Sigmoid colon (tissue), 7 donors: ENCODE measurements around the gene ARHGAP40. TPM values are rescaled to one million over a fixed set of nuclear protein-coding genes. Genes with fewer than 3 reads are reported as not detected.

ENCODE experiments used
- DNase-seq: peaks from one replicate; pipeline ENCODE4 v3.0.0-alpha.2; 2019
- H3K27ac ChIP-seq, 4 donors: fragments of 200-600 bp; sonication (generic); one replicate each; pipeline ENCODE4 v1.5.1; 2016 to 2019; ENCODE audit warnings: mild to moderate bottlenecking in 1 of 4
- H3K27me3 ChIP-seq, 3 donors: fragments of 200-600 bp; sonication (generic); one replicate each; pipeline ENCODE4 v1.5.1; 2019; ENCODE audit warnings: mild to moderate bottlenecking in 1 of 3
- H3K36me3 ChIP-seq, 4 donors: fragments of 200-600 bp; sonication (generic); one replicate each; pipeline ENCODE4 v1.5.1; 2016 to 2019
- H3K4me1 ChIP-seq, 4 donors: fragments of 200-600 bp; sonication (generic); one replicate each; pipeline ENCODE4 v1.5.1; 2017 to 2019
- H3K4me3 ChIP-seq, 4 donors: fragments of 200-600 bp; sonication (generic); one replicate each; pipeline ENCODE4 v1.5.1; 2017 to 2019; ENCODE audit warnings: mild to moderate bottlenecking in 2 of 4, moderate library complexity in 1 of 4
- H3K9me3 ChIP-seq, 4 donors: fragments of 200-600 bp in 3 of 4; sonication (generic) in 3 of 4; one replicate each; pipeline versions ENCODE4 v1.5.1 to v1.6.1; 2013 to 2019
- EP300 ChIP-seq, 4 donors: sonication (generic); formaldehyde crosslinking; IDR thresholded peaks; one replicate each; pipeline ENCODE4 v1.6.1; 2017; ENCODE audit warnings: antibody characterized with exemption in 4 of 4
- POLR2A ChIP-seq, 2 donors: fragments of 450-650 bp; IDR thresholded peaks; one replicate each; pipeline ENCODE4 v1.6.1; 2016; ENCODE audit warnings: antibody characterized with exemption in 2 of 2, mild to moderate bottlenecking in 2 of 2, moderate library complexity in 2 of 2
- POLR2AphosphoS5 ChIP-seq, 4 donors: sonication (generic); formaldehyde crosslinking; IDR thresholded peaks; one replicate each; pipeline ENCODE4 v1.6.1; 2017; ENCODE audit warnings: antibody characterized with exemption in 4 of 4
- WGBS, 2 donors: extraction: QIAGEN DNeasy Blood & Tissue Kit; methylation state at CpG; one replicate each; pipeline ENCODE4 v1.1.7; 2013; 5-methylcytosine and 5-hydroxymethylcytosine counted together
- intact Hi-C: fragments of 100-400 bp; cut with DNase I; formaldehyde crosslinking; loops from one replicate; pipeline ENCODE4 v1.15.1; 2023
- polyA plus RNA-seq, 3 donors: library from polyadenylated mRNA; stranded (reverse); fragments of 200-250 nt; gene quantifications; one replicate each; pipeline ENCODE4 v1.2.3, GENCODE V29; 2013
- total RNA-seq, 4 donors: library from RNA; depleted of rRNA; stranded (reverse); fragments of >200 nt; gene quantifications; one replicate each; pipeline ENCODE4 v1.1.0, GENCODE V29; 2016
- TF ChIP-seq, protein P1 (sequence below), 4 experiments: fragments of 450-650 bp in 3 of 4; fragments of 200-600 bp in 1 of 4; IDR thresholded peaks; one replicate each; pipeline ENCODE4 v1.5.1; 2016 to 2019; ENCODE audit warnings: antibody characterized with exemption in 4 of 4, mild to moderate bottlenecking in 3 of 4, moderate library complexity in 2 of 4
- donor health status: healthy with polysubstance abuse.
- donor health status: Bipolar disorder and iron deficiency.
- donor health status: healthy.

Gene ARHGAP40
- total and polyA plus RNA-seq, 7 donors = not detected

DNA sequence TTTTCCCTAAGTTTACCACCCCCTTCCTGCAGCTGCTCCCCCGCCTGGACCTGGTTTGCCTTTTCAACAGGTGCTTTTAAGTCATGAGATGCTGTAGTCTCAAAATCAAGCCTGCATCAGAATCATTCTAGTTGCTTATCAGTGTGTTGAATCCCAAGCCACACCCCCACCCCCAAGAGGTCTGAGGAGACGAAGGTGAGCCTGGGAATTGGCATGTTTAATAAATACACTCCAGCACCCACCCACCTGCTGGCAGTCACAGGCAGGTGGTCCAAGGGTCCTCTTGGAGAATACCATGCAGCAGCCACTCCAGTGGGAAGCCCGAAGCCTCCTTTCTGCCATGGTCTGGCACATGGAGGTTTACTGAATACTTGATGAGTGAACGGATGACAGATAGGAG lies 21.7 kb upstream of the ARHGAP40 start:
- Histone ChIP-seq H3K4me3 (no peak overlapping the region), H3K9me3 (no peaks in the 10 kb centered on the region), H3K36me3 (peaks cover 3 to 26% (median 10%) of the 10 kb centered on the region in 4 donors), H3K27ac (no peak overlapping the region), H3K27me3 (peaks cover 0 to 14% (median 0%) of the 10 kb centered on the region in 3 donors), H3K4me1 (no peaks in the 10 kb centered on the region)
- 72 to 83% methylated on average over 4 of the region's 4 CpGs for WGBS, 2 donors
- intact Hi-C loops = no loop called here
- DNase-seq = no peak
- no peak for TF ChIP-seq POLR2AphosphoS5 (IDR thresholded peaks at IDR 0.05)
- TF ChIP-seq EP300 (IDR thresholded peaks at IDR 0.05) = no peak
- TF ChIP-seq POLR2A (IDR thresholded peaks at IDR 0.05) = no peak
- TF ChIP-seq, protein P1, sequence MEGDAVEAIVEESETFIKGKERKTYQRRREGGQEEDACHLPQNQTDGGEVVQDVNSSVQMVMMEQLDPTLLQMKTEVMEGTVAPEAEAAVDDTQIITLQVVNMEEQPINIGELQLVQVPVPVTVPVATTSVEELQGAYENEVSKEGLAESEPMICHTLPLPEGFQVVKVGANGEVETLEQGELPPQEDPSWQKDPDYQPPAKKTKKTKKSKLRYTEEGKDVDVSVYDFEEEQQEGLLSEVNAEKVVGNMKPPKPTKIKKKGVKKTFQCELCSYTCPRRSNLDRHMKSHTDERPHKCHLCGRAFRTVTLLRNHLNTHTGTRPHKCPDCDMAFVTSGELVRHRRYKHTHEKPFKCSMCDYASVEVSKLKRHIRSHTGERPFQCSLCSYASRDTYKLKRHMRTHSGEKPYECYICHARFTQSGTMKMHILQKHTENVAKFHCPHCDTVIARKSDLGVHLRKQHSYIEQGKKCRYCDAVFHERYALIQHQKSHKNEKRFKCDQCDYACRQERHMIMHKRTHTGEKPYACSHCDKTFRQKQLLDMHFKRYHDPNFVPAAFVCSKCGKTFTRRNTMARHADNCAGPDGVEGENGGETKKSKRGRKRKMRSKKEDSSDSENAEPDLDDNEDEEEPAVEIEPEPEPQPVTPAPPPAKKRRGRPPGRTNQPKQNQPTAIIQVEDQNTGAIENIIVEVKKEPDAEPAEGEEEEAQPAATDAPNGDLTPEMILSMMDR (IDR thresholded peaks at IDR 0.05) = no peak

DNA sequence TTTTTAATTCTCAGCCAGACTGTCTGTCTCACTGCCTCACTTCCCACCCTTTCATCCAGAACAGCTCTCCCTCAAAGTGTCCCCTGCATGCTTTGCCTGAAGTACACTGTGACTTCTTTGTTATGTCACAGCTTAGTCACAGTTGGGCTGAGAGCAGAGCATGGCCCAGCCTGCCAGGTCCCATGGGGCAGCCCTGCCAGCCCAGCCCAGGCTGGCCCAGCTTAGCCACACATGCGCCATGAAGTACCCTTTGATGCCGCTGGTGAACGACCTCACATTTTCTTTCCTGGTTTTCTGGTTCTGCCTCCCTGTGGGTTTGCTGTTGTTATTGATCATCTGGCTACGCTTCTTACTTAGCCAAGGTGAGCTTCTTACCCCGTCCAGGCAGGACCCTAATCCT lies 20.6 kb upstream of the ARHGAP40 start, which contains the start of gene ADIG:
ADIG (plus strand) TSS at position 185 of the 400 bp plus-strand sequence; CDS start at position 239, 54 bp downstream.
- WGBS, 2 donors = 60 to 72% methylated on average over 5 of the region's 5 CpGs
- intact Hi-C loops = no loop called here
- TF ChIP-seq, protein P1 (IDR thresholded peaks at IDR 0.05) = no peak
- TF ChIP-seq EP300 (IDR thresholded peaks at IDR 0.05) = no peak
- TF ChIP-seq POLR2AphosphoS5 (IDR thresholded peaks at IDR 0.05) = no peak
- no peak for TF ChIP-seq POLR2A (IDR thresholded peaks at IDR 0.05)
- no peaks in the 10 kb centered on the region for H3K4me1 ChIP-seq
- no peak for DNase-seq
- peaks cover 0 to 23% (median 0%) of the 10 kb centered on the region in 3 donors for H3K27me3 ChIP-seq
- peaks cover 0 to 15% (median 2%) of the 10 kb centered on the region in 4 donors for H3K36me3 ChIP-seq
- no peak within 1 kb of the TSS for H3K4me3 ChIP-seq
- no peak within 1 kb of the TSS for H3K27ac ChIP-seq
- no peaks in the 10 kb centered on the region for H3K9me3 ChIP-seq

GRCh38 chr20:38581830-38582358 lies 19.7 kb upstream of the ARHGAP40 start:
- Histone ChIP-seq H3K4me1 (no peaks in the 10 kb centered on the region), H3K27ac (no peak overlapping the region), H3K27me3 (peaks cover 0 to 29% (median 0%) of the 10 kb centered on the region in 3 donors), H3K36me3 (peaks cover 0 to 6% (median 0%) of the 10 kb centered on the region in 4 donors), H3K4me3 (no peak overlapping the region), H3K9me3 (no peaks in the 10 kb centered on the region)
- intact Hi-C loops = no loop called here
- DNase-seq = no peak
- TF ChIP-seq, protein P1 (IDR thresholded peaks at IDR 0.05) = no peak
- TF ChIP-seq EP300 (IDR thresholded peaks at IDR 0.05) (no peak), POLR2A (IDR thresholded peaks at IDR 0.05) (no peak), POLR2AphosphoS5 (IDR thresholded peaks at IDR 0.05) (no peak)
- 54 to 67% methylated on average over 4 of the region's 4 CpGs for WGBS, 2 donors

DNA sequence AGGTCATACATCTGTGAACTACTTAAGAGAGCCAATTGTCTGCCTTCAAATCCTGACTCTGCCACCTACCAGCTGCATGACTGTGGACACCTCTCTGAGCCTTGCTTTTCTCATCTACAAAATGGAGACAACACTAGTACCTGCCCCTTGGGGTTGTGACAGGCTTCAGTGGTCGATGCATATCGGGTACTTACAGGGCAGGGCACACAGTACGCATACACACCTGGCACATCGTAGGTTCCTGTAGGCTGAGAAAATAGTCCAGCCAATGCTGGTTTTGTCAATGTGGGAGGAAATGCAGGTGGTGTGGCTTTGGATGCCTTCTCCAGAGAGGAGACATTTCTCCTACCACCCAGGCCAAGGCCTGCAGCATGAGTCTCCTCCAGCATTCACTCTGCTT lies 18.3 kb upstream of the ARHGAP40 start:
- 77 to 85% methylated on average over 4 of the region's 4 CpGs for WGBS, 2 donors
- intact Hi-C loops = no loop called here
- DNase-seq = no peak
- Histone ChIP-seq H3K27ac (no peak overlapping the region), H3K36me3 (no peaks in the 10 kb centered on the region), H3K27me3 (peaks cover 0 to 35% (median 0%) of the 10 kb centered on the region in 3 donors), H3K9me3 (no peaks in the 10 kb centered on the region), H3K4me3 (no peak overlapping the region), H3K4me1 (no peaks in the 10 kb centered on the region)
- TF ChIP-seq POLR2A (IDR thresholded peaks at IDR 0.05) (no peak), EP300 (IDR thresholded peaks at IDR 0.05) (no peak)
- TF ChIP-seq, protein P1 (IDR thresholded peaks at IDR 0.05) = no peak
